HG02973 (cell line): ENCODE results near the gene CACNA1F.
A peak's percentile ranks its signal among the peaks of the same experiment; 100 is the strongest.

ENCODE experiments used
- ATAC-seq: cut with Tn5 transposase; IDR thresholded peaks from one replicate; pipeline ENCODE4 v1.9.1; 2021; ENCODE audit warnings: moderate library complexity; ENCODE audit not compliant: unreplicated experiment

CACNA1F gene

GRCh38 chrX:49233176-49233575 lies at the start of gene CACNA1F:
Gene CACNA1F, minus strand, starts transcription at chrX:49233340. Its CDS starts 31 bp downstream, at chrX:49233309.
- ATAC-seq, result no peak

- no peak for ATAC-seq
Measured at GRCh38 chrX:49282647-49283011, 49.5 kb upstream of the CACNA1F start.

GRCh38 chrX:49278081-49278480 lies 44.9 kb upstream of the CACNA1F start:
- no peak for ATAC-seq

- ATAC-seq, result no peak
Measured at GRCh38 chrX:49277535-49277830, 44.3 kb upstream of the CACNA1F start.

GRCh38 chrX:49276671-49277534 lies 43.8 kb upstream of the CACNA1F start:
- ATAC-seq, result no peak

GRCh38 chrX:49276207-49276606 lies 43.1 kb upstream of the CACNA1F start:
- no peak for ATAC-seq

GRCh38 chrX:49273181-49273727 lies 40.1 kb upstream of the CACNA1F start:
- ATAC-seq, result no peak

- ATAC-seq, result no peak
Measured at GRCh38 chrX:49272421-49272820, 39.3 kb upstream of the CACNA1F start.

GRCh38 chrX:49271341-49271740 lies 38.2 kb upstream of the CACNA1F start:
- ATAC-seq, result no peak

GRCh38 chrX:49270249-49270921 lies 37.2 kb upstream of the CACNA1F start:
- no peak for ATAC-seq

- ATAC-seq, result peak; percentile 20
Measured at GRCh38 chrX:49269767-49270248, 36.7 kb upstream of the CACNA1F start, which contains the start of gene PPP1R3F. Gene PPP1R3F, plus strand, starts transcription at chrX:49269793. Its CDS starts 77 bp downstream, at chrX:49269870.

GRCh38 chrX:49269010-49269766 lies 36.0 kb upstream of the CACNA1F start:
- ATAC-seq, result peak; percentile 88

GRCh38 chrX:49268702-49269009 lies 35.5 kb upstream of the CACNA1F start:
- no peak for ATAC-seq

- ATAC-seq, result no peak
Measured at GRCh38 chrX:49266523-49267445, 33.6 kb upstream of the CACNA1F start.

- ATAC-seq, result no peak
Measured at GRCh38 chrX:49264460-49264859, 31.3 kb upstream of the CACNA1F start, which contains the start of gene FOXP3. Gene FOXP3, minus strand, starts transcription at chrX:49264710. Its CDS starts 6,205 bp downstream, at chrX:49258505.

GRCh38 chrX:49263631-49264030 lies 30.5 kb upstream of the CACNA1F start:
- ATAC-seq, result no peak

GRCh38 chrX:49262603-49263002 lies 29.5 kb upstream of the CACNA1F start:
- no peak for ATAC-seq

- no peak for ATAC-seq
Measured at GRCh38 chrX:49260221-49260985, 27.3 kb upstream of the CACNA1F start.

- no peak for ATAC-seq
Measured at GRCh38 chrX:49258749-49259124, 25.6 kb upstream of the CACNA1F start.
